Measurements from ENCODE around the gene CACNA1F. TPM values are rescaled to one million over a fixed set of nuclear protein-coding genes. Genes with fewer than 3 reads are reported as not detected.

The CACNA1F gene
- total and polyA plus RNA-seq, 9 of the 15 experiments (the other 6 are each of a cell fraction or from before 2014, with no cell fraction given): under 0.01 to 0.41 (median 0.03) TPM; not detected in 3

- TF ChIP-seq, protein P1, sequence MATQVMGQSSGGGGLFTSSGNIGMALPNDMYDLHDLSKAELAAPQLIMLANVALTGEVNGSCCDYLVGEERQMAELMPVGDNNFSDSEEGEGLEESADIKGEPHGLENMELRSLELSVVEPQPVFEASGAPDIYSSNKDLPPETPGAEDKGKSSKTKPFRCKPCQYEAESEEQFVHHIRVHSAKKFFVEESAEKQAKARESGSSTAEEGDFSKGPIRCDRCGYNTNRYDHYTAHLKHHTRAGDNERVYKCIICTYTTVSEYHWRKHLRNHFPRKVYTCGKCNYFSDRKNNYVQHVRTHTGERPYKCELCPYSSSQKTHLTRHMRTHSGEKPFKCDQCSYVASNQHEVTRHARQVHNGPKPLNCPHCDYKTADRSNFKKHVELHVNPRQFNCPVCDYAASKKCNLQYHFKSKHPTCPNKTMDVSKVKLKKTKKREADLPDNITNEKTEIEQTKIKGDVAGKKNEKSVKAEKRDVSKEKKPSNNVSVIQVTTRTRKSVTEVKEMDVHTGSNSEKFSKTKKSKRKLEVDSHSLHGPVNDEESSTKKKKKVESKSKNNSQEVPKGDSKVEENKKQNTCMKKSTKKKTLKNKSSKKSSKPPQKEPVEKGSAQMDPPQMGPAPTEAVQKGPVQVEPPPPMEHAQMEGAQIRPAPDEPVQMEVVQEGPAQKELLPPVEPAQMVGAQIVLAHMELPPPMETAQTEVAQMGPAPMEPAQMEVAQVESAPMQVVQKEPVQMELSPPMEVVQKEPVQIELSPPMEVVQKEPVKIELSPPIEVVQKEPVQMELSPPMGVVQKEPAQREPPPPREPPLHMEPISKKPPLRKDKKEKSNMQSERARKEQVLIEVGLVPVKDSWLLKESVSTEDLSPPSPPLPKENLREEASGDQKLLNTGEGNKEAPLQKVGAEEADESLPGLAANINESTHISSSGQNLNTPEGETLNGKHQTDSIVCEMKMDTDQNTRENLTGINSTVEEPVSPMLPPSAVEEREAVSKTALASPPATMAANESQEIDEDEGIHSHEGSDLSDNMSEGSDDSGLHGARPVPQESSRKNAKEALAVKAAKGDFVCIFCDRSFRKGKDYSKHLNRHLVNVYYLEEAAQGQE (IDR thresholded peaks at IDR 0.05; ENCODE audit: borderline replicate concordance): no peak
- TF ChIP-seq, protein P1 (CRISPR knock-in tag; IDR thresholded peaks at IDR 0.05; ENCODE audit: low read depth): no peak
- TF ChIP-seq EWSR1 (IDR thresholded peaks at IDR 0.05; ENCODE audit: borderline replicate concordance, low read depth, partially characterized antibody) (no peak), ZNF518B (CRISPR knock-in tag; IDR thresholded peaks at IDR 0.05) (no peak), MAFG (tag; conservative IDR thresholded peaks at IDR 0.05) (no peak)
Observed at GRCh38 chrX:49204709-49205108, 28.4 kb downstream of the CACNA1F start (continued).
